BE2C (cell line): Measurements from ENCODE around the gene DNMT3A.

Source experiments
- DNase-seq: peaks from one replicate; pipeline ENCODE4 v3.0.0-alpha.2; 2020
- H3K27me3 ChIP-seq: fragments of 250-450 bp; sonication (Bioruptor Pico); 2 replicates; pipeline ENCODE4 v1.5.1; 2020; ENCODE audit warnings: mild to moderate bottlenecking
- H3K36me3 ChIP-seq: fragments of 250-450 bp; sonication (Bioruptor Pico); 2 replicates; pipeline ENCODE4 v1.5.1; 2020; ENCODE audit warnings: mild to moderate bottlenecking
- H3K4me1 ChIP-seq: fragments of 250-450 bp; sonication (Bioruptor Pico); 2 replicates; pipeline ENCODE4 v1.5.1; 2020
- H3K4me3 ChIP-seq: 2 replicates; pipeline ENCODE4 v1.5.1; 2011; ENCODE audit warnings: low read depth, low read length
- H3K9me3 ChIP-seq: fragments of 250-450 bp; sonication (Bioruptor Pico); 2 replicates; pipeline ENCODE4 v1.5.1; 2020
- CTCF ChIP-seq: IDR thresholded peaks from 2 replicates; pipeline ENCODE4 v1.5.1; 2012; ENCODE audit warnings: mild to moderate bottlenecking, low read depth, low read length

The DNMT3A gene

GRCh38 chr2:25330937-25331336 lies 10.8 kb downstream of the DNMT3A start:
- Histone ChIP-seq H3K4me3 (no peak overlapping the region), H3K27me3 (no peaks in the 10 kb centered on the region), H3K4me1 (peaks cover 3% of the 10 kb centered on the region), H3K36me3 (peaks cover 10% of the 10 kb centered on the region), H3K9me3 (no peaks in the 10 kb centered on the region)
- no peak for DNase-seq
- no peak for TF ChIP-seq CTCF

- Histone ChIP-seq H3K36me3 (peaks cover 10% of the 10 kb centered on the region), H3K4me3 (no peak overlapping the region), H3K9me3 (no peaks in the 10 kb centered on the region), H3K27me3 (no peaks in the 10 kb centered on the region), H3K4me1 (no peaks in the 10 kb centered on the region; the same call in 1 of the 2 replicates)
- DNase-seq = no peak
- no peak for TF ChIP-seq CTCF
Measured at GRCh38 chr2:25330273-25330672, 11.5 kb downstream of the DNMT3A start.

- peaks cover 10% of the 10 kb centered on the region for H3K36me3 ChIP-seq
- no peak for DNase-seq
- no peaks in the 10 kb centered on the region for H3K4me1 ChIP-seq
- H3K4me3 ChIP-seq = no peak overlapping the region
- no peak for TF ChIP-seq CTCF
- no peaks in the 10 kb centered on the region for H3K27me3 ChIP-seq
- H3K9me3 ChIP-seq = no peaks in the 10 kb centered on the region
Measured at GRCh38 chr2:25328152-25329085, 13.3 kb downstream of the DNMT3A start.

GRCh38 chr2:25326326-25327013 lies 15.3 kb downstream of the DNMT3A start:
- 0 out of 2 replicates have a peak, but pooled peaks cover 2% of the 10 kb centered on the region for H3K4me1 ChIP-seq
- H3K9me3 ChIP-seq = no peaks in the 10 kb centered on the region; the same call in 1 of the 2 replicates
- H3K27me3 ChIP-seq = no peaks in the 10 kb centered on the region
- no peak for DNase-seq
- no peak overlapping the region for H3K4me3 ChIP-seq
- H3K36me3 ChIP-seq = peaks cover 10% of the 10 kb centered on the region
- no peak for TF ChIP-seq CTCF

- TF ChIP-seq CTCF = no peak
- no peaks in the 10 kb centered on the region; the same call in 1 of the 2 replicates for H3K9me3 ChIP-seq
- no peaks in the 10 kb centered on the region for H3K27me3 ChIP-seq
- 0 out of 2 replicates have a peak, but pooled peaks cover 2% of the 10 kb centered on the region for H3K4me1 ChIP-seq
- DNase-seq = no peak
- H3K36me3 ChIP-seq = peaks cover 10% of the 10 kb centered on the region
- no peak overlapping the region for H3K4me3 ChIP-seq
Measured at GRCh38 chr2:25324905-25325592, 16.7 kb downstream of the DNMT3A start.
